DMS114 treated with DMSO at 0.1 percent for 48 hours (cell line): ENCODE data around the gene FADS6.

Experiments used
- DNase-seq: peaks from one replicate; lab custom pipeline; 2025; ENCODE audit not compliant: unreplicated experiment; lab: John Stamatoyannopoulos, UW

The FADS6 gene

GRCh38 chr17:74855323-74855722 lies 38.1 kb downstream of the FADS6 start:
- DNase-seq, result no peak

- DNase-seq, result no peak
Observed at GRCh38 chr17:74854792-74855191, 38.6 kb downstream of the FADS6 start.

DNA sequence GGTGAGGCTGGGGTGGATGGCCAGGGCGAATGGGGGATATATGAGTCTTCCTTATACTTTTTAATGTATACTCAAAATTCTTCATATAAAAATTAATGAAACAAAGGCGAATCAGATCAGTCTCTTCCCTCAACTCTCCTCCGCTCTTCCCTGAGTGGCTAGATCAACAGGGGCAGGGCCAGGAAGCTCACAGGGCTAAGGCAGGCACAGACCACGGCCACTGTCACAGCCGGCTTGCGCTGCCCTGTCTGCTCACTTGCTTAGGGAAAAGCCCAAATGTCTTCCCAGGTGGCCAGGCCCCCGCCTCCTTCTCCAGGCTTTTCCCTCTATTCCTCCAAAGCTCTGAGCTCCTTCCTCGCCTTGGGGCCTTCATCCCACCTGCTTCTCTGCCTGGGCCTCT lies 39.8 kb downstream of the FADS6 start:
- DNase-seq, result no peak

GRCh38 chr17:74853048-74853397 lies 40.4 kb downstream of the FADS6 start:
- no peak for DNase-seq

- DNase-seq, result no peak
Observed at GRCh38 chr17:74852237-74853047, 41.0 kb downstream of the FADS6 start.

GRCh38 chr17:74851612-74852236 lies 41.7 kb downstream of the FADS6 start:
- no peak for DNase-seq

GRCh38 chr17:74850914-74851313 lies 42.5 kb downstream of the FADS6 start:
- no peak for DNase-seq

DNA sequence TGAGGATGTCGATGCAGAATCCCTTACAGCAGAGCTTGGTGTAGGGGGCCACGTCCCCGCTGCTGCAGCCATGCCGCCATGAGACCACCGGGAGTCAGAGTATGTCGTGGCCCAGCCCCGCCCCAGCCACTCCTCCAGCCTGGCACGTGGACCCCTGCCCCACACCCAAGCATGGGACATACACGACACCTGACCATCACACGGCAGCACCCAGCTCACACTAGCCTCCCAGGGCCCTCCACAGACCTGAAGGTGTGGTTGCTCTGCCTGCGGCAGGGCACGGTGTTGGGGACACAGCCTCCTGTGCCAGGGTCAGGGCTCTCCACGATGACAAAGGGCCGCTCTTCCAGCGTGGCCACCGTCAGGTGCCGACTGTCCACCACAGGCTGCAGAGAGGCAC lies 43.1 kb downstream of the FADS6 start:
- no peak for DNase-seq

- DNase-seq, result no peak
Observed at GRCh38 chr17:74848656-74849399, 44.6 kb downstream of the FADS6 start.

GRCh38 chr17:74846621-74847020 lies 46.8 kb downstream of the FADS6 start:
- DNase-seq, result no peak

- no peak for DNase-seq
Observed at GRCh38 chr17:74843352-74843627, 50.1 kb downstream of the FADS6 start.

GRCh38 chr17:74842599-74843351 lies 50.7 kb downstream of the FADS6 start:
- no peak for DNase-seq

GRCh38 chr17:74842146-74842598 lies 51.3 kb downstream of the FADS6 start:
- no peak for DNase-seq

DNA sequence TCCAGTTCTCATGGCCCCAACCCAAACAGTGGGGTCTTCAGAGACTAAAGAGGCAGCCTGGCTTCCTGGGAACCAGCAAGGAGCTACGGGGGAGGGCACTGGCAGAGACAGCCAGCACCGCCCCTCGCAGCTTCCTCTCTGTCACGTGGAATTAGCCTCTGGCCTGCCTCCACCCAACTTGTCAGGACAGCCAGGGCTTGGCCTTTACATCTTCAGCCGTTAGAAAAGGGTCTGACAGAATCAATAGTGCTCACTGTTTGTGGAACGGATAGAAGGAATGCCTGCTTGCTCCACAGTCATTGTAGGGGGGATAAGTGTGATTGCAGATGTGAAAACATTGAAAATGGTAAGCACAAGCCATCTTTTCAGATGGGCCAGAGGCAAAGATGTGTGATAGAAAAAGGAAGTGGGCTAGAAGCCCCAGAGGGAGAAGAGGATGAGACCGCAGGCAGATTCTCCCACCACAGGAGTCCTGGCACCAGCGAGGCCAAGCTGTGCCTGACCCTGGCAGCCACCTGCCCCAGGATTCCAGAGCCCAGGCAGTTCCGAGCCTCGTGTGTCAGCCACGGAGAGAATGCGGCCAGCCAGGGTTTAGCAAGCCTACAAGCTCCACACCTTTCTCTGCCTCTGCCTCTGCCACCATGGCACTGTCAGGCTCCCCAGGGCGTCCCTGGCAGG lies 52.3 kb downstream of the FADS6 start:
- DNase-seq, result no peak

- no peak for DNase-seq
Observed at GRCh38 chr17:74839990-74840852, 53.2 kb downstream of the FADS6 start.

- no peak for DNase-seq
Observed at GRCh38 chr17:74838274-74838673, 55.2 kb downstream of the FADS6 start.

DNA sequence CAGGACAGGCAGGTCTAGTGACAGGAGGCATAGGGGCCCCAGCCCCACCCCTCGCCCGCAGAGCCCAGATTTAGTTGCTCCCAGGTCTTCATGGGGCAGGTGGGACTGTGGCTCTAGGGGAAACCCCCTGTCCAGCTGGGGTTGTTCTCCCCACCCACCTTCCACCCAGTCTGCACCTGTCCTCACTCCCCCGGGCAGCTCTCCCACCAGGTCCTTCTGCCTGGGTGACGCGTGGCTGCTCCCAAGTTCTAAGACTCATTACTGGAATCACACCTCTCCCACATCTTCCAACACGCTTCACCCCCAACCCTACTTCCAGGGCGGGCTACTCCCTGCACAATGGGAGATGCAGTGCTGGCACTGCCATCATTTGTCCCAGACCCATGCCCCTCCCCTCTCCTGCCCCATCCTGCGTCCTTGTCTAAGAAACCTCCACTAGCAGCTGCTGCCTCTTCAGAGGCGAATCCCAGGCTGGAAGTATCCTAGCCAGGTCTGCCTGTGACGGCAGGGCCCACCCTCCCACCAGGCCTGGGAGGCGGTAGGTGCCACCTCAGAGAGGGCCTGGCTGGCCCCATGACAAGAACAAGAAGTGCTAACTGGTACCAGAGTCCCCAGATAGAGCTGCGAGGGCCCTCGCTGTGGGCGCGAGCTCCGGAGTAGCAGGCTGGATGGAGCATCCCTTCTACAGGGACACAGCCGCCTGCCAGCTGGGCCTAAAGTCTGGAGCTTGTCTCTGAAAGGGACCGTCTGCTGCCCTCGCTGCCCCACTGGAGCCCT lies 56.6 kb downstream of the FADS6 start:
- DNase-seq, result no peak

GRCh38 chr17:74836191-74836590 lies 57.2 kb downstream of the FADS6 start:
- DNase-seq, result no peak
